HEK293T (cell line): Measurements from ENCODE around the gene LPIN1.

Source experiments
- BHLHE40 ChIP-seq: fragments of 450-650 bp; IDR thresholded peaks from 2 replicates; pipeline ENCODE4 v1.6.1; 2016; ENCODE audit warnings: mild to moderate bottlenecking, moderate library complexity, borderline replicate concordance
- CTBP1 ChIP-seq: fragments of 450-650 bp; IDR thresholded peaks from 2 replicates; pipeline ENCODE4 v1.6.1; 2016; ENCODE audit warnings: borderline replicate concordance
- ELF4 ChIP-seq: fragments of 450-650 bp; IDR thresholded peaks from 2 replicates; pipeline ENCODE4 v1.6.1; 2017; ENCODE audit warnings: antibody characterized with exemption
- FOXA1 ChIP-seq: fragments of 450-650 bp; IDR thresholded peaks from 2 replicates; pipeline ENCODE4 v1.6.1; 2016; ENCODE audit warnings: mild to moderate bottlenecking
- FOXM1 ChIP-seq: fragments of 450-650 bp; IDR thresholded peaks from 2 replicates; pipeline ENCODE4 v1.6.1; 2017; ENCODE audit warnings: mild to moderate bottlenecking, borderline replicate concordance
- HDGF ChIP-seq: fragments of 450-650 bp; IDR thresholded peaks from 2 replicates; pipeline ENCODE4 v1.6.1; 2017; ENCODE audit warnings: antibody characterized with exemption, borderline replicate concordance
- L3MBTL2 ChIP-seq: fragments of 450-650 bp; conservative IDR thresholded peaks from 2 replicates; pipeline ENCODE4 v1.6.1; 2016; ENCODE audit warnings: mild to moderate bottlenecking
- LEF1 ChIP-seq: fragments of 450-650 bp; IDR thresholded peaks from 2 replicates; pipeline ENCODE4 v1.6.1; 2017; ENCODE audit warnings: mild to moderate bottlenecking, borderline replicate concordance
- NFRKB ChIP-seq: fragments of 450-650 bp; IDR thresholded peaks from 2 replicates; pipeline ENCODE4 v1.6.1; 2016; ENCODE audit warnings: mild to moderate bottlenecking, moderate library complexity
- PKNOX1 ChIP-seq: fragments of 450-650 bp; IDR thresholded peaks from 2 replicates; pipeline ENCODE4 v1.6.1; 2016
- SP1 ChIP-seq: fragments of 450-650 bp; IDR thresholded peaks from 2 replicates; pipeline ENCODE4 v1.6.1; 2017
- SUZ12 ChIP-seq: fragments of 450-650 bp; IDR thresholded peaks from 2 replicates; pipeline ENCODE4 v1.6.1; 2016; ENCODE audit warnings: mild to moderate bottlenecking
- TARDBP ChIP-seq: fragments of 450-650 bp; IDR thresholded peaks from 2 replicates; pipeline ENCODE4 v1.6.1; 2016

- TF ChIP-seq FOXA1 (no peak), TARDBP (no peak), LEF1 (no peak), CTBP1 (no peak), SUZ12 (no peak), L3MBTL2 (no peak), ELF4 (no peak), PKNOX1 (no peak), FOXM1 (no peak), BHLHE40 (no peak), NFRKB (no peak), HDGF (no peak), SP1 (no peak)
These were observed 1.6 kb upstream of the LPIN1 start for GRCh38 chr2:11744631-11745394.
